Mesenteric fat pad (tissue), 1 donor: ENCODE measurements around the gene C3orf70. TPM values are rescaled to one million over a fixed set of nuclear protein-coding genes. Genes with fewer than 3 reads are reported as not detected.

Experiments used
- DNase-seq: peaks from one replicate; pipeline ENCODE4 v3.0.0-alpha.2; 2020; ENCODE audit warnings: low spot score
- long read RNA-seq: library from polyadenylated mRNA; unstranded; transcript quantifications from one replicate; pipeline ENCODE4 v2.0.0, GENCODE V29; 2020
- total RNA-seq: library from RNA; stranded (reverse); fragmentation: NEBNext Ultra II Directional; extraction: Animal tissue kit (Norgen Biotek cat#: 25700); gene quantifications from one replicate; pipeline ENCODE4 v1.2.1, GENCODE V29; 2021
- donor health status: DM: yes; HTN: yes; CAD: no.

Gene C3orf70
- 2.9 TPM for total RNA-seq
- long read RNA-seq: 0 reads

DNA sequence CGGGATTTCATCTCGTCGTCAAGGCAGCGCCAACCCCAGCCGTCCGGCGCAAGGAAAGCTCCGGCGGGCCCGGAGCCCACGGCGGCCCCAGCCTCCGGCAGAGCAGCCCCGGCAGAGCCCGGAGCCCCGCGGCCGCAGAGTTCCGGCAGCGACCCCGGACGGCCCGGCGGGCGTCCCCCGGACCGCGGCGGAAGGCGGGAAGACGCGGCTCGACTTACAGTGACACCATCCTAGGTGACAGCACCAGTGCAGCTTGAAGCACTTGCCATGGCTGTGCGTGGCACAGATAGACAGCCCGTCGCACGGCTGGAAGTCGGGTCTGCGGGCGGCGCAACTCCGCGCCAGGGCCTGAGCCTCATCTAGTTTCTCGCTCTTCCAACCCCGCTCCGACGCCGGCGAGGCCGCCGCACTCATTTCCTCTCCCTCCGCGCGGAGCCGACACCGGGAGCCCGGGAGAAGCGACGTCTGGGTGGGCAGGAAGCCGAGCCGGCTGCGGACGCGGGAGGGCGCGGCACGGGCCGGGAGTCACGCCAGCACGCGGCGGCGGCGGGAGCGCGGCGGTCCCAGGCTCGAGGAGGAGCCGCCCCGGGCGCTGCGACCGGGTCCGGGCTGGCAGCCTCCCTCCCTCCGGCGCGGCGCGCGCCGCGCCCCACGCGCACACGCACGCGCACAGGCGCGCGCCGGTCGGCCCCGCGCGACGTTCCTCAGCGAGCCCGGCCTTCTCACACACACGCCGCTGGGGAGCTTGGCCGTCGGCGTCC, at the start of gene C3orf70:
Gene C3orf70 (minus strand): TSS at position 651 of the 761 bp plus-strand sequence. CDS start 237 bp downstream, at position 414.
- no peak for DNase-seq

- DNase-seq: no peak
These were observed 47.8 kb upstream of the C3orf70 start for GRCh38 chr3:185200639-185201038.

DNA sequence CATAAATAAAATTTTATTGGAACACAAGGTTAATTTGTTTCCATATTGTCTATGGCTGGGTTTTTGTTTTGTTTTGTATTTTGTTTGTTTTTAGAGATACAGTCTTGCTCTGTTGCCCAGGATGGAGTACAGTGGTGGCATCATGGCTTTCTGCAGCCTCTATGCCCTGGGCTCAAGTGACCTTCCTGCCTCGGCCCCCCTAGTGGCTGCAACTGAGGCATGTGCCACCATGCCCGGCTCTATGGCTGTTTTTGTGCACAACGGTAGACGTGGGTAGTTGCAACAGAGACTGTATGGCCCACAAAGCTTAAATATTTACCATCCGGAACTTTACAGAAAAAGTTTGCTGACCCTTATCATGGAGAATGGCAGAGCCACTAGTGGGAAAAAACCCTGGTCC, 46.8 kb upstream of the C3orf70 start:
- no peak for DNase-seq

- no peak for DNase-seq
These were observed 46.3 kb upstream of the C3orf70 start for GRCh38 chr3:185199206-185199605.

GRCh38 chr3:185197068-185197467, 44.2 kb upstream of the C3orf70 start:
- DNase-seq: no peak

- DNase-seq: no peak
These were observed 42.8 kb upstream of the C3orf70 start for GRCh38 chr3:185195652-185196051.

- DNase-seq: no peak
These were observed 36.0 kb upstream of the C3orf70 start for GRCh38 chr3:185188816-185189215.

GRCh38 chr3:185187391-185187790, 34.5 kb upstream of the C3orf70 start:
- no peak for DNase-seq

DNA sequence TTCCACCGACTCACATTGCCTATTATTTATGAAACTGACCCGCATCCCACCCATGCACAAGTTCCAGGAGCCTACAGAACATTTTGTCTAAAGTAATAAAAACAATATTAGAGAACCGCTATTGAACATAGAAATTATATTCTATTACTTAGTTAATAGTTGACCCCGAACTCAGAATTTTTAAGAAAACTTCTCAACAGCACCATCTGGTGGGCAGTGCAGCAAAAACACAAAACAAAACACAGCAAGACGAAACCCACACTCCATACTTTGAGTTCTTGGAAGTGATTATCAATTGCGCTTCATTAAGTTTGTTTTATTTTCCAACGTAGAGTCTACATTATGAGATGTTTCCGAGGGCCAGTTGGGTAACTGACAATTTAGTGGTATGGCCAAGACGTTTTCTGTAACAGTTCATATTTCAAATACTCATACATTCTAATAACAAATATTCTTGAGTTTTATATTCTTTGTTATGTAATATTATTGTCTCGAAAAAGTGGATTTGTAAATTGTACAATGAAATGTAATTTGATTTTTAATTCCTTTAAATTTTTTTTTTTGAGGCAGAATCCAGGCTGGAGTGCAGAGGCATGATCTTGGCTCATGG, 24.0 kb upstream of the C3orf70 start:
- DNase-seq: no peak

DNA sequence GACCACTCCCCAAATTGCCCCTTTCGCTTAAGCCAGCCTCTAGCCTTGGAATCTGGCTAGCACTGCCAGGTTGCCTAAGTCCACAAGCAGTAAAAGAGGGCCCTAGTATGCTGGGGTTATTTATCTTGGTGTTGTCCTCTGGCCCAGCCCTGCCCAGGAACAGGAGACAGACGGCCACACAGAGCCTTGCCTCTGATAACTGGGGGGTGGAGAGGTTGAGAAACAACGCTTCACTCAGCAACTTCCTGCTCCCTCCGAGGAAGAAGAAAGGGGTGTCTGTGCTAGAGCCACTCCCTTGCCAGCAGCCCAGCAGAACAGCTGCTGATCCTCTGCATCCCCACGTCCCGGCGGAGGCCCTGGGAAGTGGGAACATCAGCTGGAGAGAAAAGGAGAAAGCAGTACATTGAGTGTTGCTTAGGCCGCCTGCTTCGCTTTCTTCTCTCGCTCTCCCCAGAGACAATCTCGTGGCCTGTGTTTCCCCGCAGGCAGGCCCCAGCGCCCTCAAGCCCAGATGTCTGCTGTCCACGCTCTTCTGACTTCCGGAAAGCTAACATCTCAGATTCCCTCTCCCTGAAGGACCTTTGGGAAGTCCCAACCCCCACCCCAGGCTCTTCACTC, 22.6 kb upstream of the C3orf70 start:
- no peak for DNase-seq

GRCh38 chr3:185172086-185173049, 19.5 kb upstream of the C3orf70 start:
- DNase-seq: no peak

DNA sequence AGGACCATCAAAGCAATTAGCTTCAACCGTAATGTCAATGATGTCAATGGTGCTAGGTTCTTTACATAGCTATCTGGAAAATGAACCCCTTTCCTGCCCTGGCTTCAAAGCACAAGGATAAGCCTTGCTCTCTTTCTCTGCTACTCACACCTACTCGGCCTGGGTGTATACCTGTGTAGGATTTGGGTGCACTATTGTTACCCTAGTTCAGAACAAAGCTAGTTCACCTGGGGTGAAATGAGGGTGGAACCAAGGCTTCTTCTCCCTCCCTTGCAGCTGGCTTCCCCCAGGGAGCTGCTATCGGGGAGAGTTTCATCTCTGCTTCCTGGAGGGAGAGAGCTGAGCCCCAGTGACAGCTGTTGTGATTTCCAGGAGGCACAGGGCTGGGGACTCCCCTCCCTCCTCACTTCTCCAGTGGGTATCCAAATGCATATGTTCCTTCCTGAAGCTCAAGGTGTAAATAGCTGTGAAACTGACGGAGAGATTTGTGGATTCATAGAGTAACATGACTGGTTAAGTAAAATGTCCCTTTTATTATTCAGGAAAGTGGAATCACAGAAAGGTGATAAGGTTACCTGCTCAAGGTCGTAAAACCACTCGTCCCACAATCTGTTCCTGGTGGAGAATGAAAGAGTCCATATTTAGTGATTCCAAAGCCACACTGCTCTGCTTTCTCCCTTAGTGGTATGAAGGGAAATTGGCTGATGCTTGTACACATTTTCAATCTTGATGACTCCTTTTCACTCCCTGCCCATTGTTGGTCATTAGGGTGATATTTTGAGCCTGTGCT, 11.8 kb upstream of the C3orf70 start:
- no peak for DNase-seq

- DNase-seq: no peak
These were observed 9.8 kb upstream of the C3orf70 start for GRCh38 chr3:185162634-185163033.

DNA sequence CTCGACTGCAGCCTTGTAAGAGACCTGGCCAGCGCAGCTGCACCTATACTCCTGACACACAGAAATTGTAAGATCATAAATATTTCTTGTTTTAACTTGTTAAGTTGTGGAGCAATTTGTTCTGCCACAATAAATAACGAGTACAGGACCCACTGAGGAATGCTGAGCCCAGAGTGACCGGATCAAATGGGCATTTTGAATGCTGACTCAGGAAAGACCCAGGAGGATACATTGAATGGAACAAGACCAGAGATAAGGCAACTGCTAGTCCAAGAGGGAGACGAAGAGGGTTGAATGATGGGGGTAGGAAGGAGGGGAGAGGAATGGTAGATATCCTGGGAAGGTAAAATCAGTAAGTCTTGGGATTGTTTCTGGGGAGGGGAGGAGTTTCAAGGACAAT, 8.9 kb upstream of the C3orf70 start:
- DNase-seq: no peak

GRCh38 chr3:185157347-185157746, 4.5 kb upstream of the C3orf70 start:
- no peak for DNase-seq

DNA sequence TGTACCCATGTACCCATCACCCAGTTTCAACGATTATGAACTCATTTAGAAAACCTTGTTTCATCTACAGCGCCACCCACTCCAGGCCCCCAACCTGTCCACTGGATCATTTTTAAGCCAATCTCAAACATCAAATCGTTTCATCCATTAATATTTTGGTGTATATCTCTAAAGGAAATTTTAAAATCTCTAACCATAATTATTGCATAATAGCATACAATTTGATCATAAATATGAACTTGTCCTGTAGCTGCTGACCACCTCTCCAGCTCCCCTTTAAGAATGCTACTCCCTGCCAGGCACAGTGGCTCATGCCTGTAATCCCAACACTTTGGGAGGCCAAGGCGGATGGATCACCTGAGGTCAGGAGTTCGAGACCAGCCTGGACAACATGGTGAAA, 2.8 kb upstream of the C3orf70 start:
- DNase-seq: no peak

DNA sequence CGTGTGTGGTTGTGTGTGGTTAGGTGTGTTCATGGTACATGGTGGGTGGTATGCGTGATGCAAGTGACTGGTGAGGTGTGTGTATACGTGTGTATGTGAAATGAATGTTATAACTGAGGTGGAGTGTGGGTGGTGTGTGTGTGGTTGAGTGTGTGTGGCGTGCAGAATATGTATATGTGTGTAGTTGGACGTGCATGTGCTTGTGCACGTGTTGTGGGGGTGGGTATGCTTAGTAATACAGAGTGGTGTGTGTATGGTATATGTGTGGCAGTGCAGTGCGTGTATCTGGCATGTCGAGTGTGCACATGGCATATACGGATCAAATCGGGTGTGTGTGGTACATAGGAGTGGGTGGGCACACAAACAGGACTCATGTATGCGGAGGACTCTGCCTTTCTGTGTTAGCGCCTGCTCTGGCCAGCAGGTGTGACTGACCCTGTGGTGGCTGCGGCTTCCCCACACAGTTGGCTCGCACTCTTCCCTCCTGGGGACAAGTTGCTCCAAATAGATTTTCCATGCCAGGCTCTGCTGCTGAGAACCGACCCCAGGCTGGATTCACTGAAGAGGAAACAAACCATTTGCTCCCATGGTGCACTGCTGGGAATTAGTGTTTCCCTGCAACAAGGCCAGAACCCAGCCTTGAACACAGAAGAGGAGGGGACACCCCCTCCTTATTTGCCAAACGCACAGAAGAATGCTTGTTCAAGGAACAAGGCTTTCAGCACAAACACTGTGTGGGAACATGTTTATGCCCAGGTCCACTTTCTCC, 1.2 kb upstream of the C3orf70 start:
- DNase-seq: no peak

DNA sequence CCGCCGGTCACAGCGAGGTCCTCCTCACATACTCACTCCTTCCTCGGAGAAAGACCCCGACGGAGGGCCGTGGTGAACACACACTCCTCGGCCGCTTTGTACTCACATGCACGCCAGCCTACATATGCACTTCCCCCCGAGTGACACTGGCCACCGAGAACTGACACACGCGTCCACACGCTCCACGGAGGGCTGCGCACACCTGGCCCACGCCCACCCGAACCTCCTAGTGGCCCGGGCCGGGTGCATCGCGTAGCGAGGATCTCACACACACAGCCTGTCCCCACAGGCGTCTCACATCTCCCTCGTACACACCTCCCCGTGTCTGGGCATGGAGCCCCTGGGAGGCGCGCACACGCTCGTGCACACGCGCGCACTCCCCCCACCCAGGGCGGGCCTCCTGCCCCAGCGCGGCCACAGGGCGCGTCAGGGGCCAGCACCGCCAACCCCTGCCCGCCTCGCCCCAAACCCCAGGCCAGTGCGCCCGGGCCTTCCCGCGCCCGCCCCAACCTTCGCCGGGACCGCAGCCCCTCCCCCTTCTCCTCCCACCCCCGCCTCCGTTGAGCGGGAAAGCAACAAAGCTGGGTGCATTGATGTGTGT, 411 bp upstream of the C3orf70 start:
- no peak for DNase-seq

DNA sequence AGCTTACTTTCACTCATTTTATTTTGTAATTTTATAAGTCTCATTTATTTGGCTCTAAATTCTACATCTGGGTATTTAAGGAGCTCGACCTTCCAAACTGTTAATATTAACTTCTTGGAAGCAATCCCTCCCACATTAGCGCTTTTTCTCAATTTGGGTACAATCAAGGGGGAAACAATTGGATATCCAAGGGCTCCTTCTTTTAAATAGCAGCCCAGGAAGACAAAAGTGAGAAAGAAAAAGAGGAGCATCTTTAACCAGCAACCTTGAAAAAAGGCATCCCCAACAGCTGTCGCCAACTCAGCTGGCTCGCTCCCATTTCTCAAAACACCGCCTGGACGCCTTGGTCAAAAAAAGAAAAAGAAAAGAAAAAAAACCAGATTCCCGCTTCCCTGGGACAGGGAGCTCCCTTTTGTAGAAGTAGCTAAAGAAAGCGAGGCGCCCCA, 873 bp downstream of the C3orf70 start:
- DNase-seq: no peak
